Hepatocyte (in vitro differentiated cells): ENCODE data around the gene PAX5.

Experiments used
- EZH2 ChIP-seq: fragments of 200-600 bp; sonication (generic); IDR thresholded peaks from 2 replicates; pipeline ENCODE4 v1.6.1; 2016; ENCODE audit warnings: antibody characterized with exemption, mild to moderate bottlenecking, borderline replicate concordance
- EZH2phosphoT487 ChIP-seq: fragments of 200-600 bp; sonication (generic); IDR thresholded peaks from one replicate; pipeline ENCODE4 v1.6.1; 2018; ENCODE audit warnings: antibody characterized with exemption, mild to moderate bottlenecking, low read depth, moderate library complexity; ENCODE audit not compliant: unreplicated experiment, severe bottlenecking
- TF ChIP-seq, protein P1 (sequence below): fragments of 200-600 bp; sonication (generic); IDR thresholded peaks from 2 replicates; pipeline ENCODE4 v1.5.1; 2016; ENCODE audit warnings: antibody characterized with exemption, mild to moderate bottlenecking; ENCODE audit not compliant: poor library complexity

DNA sequence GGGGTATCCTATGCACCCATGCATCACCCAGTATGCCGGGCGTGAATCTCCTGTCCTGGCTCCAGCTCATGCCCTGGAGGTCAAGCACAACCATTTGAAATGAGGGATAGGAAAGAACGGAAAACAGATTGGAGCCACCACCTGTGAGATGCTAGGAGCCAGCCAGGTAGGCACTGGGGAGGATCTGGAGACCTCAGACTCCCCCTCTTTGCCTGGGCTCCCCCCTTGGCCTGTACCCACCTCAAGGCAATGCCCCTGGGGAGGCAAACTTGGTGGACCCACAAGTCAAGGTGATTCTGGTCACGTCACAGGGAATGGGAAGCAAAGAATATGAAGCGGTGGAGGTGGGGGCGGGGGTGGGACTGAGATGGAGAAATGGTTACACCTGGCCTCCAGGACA is 92.6 kb downstream of the PAX5 start:
- TF ChIP-seq EZH2 (no peak), EZH2phosphoT487 (no peak)
- TF ChIP-seq, protein P1, sequence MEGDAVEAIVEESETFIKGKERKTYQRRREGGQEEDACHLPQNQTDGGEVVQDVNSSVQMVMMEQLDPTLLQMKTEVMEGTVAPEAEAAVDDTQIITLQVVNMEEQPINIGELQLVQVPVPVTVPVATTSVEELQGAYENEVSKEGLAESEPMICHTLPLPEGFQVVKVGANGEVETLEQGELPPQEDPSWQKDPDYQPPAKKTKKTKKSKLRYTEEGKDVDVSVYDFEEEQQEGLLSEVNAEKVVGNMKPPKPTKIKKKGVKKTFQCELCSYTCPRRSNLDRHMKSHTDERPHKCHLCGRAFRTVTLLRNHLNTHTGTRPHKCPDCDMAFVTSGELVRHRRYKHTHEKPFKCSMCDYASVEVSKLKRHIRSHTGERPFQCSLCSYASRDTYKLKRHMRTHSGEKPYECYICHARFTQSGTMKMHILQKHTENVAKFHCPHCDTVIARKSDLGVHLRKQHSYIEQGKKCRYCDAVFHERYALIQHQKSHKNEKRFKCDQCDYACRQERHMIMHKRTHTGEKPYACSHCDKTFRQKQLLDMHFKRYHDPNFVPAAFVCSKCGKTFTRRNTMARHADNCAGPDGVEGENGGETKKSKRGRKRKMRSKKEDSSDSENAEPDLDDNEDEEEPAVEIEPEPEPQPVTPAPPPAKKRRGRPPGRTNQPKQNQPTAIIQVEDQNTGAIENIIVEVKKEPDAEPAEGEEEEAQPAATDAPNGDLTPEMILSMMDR, result no peak
